OCI-LY3 (cell line): ENCODE results near the gene MACROD1.

Experiments
- EZH2phosphoT487 ChIP-seq: fragments of 200-600 bp; shearing (Covaris generic); IDR thresholded peaks from 2 replicates; pipeline ENCODE4 v1.6.1; 2018; ENCODE audit warnings: antibody characterized with exemption, mixed run types, low read depth
- TF ChIP-seq, protein P1 (sequence below): fragments of 200-600, 300-600 bp; sonication (generic); IDR thresholded peaks from 2 replicates; pipeline ENCODE4 v1.5.1; 2014; ENCODE audit warnings: antibody characterized with exemption, low read length, low read depth

DNA sequence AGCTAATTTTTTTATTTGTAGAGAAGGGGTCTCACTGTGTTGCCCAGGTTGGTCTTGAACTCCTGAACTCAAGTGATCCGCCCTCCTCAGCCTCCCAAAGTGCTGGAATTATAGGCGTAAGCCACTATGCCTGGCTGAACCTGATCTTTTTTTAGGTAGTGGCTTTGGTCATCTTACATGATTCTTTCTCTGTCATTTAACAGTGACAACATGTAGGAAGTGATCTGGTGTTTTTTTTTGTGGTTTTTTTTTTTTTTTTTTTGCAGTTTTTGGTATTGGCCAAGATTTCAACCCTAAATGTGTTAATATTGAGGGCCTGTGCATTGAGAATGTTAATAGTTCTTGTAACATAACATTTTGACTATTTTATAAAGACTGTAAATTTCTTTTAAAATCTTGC lies 32.6 kb upstream of the MACROD1 start:
- TF ChIP-seq EZH2phosphoT487 = no peak
- TF ChIP-seq, protein P1, sequence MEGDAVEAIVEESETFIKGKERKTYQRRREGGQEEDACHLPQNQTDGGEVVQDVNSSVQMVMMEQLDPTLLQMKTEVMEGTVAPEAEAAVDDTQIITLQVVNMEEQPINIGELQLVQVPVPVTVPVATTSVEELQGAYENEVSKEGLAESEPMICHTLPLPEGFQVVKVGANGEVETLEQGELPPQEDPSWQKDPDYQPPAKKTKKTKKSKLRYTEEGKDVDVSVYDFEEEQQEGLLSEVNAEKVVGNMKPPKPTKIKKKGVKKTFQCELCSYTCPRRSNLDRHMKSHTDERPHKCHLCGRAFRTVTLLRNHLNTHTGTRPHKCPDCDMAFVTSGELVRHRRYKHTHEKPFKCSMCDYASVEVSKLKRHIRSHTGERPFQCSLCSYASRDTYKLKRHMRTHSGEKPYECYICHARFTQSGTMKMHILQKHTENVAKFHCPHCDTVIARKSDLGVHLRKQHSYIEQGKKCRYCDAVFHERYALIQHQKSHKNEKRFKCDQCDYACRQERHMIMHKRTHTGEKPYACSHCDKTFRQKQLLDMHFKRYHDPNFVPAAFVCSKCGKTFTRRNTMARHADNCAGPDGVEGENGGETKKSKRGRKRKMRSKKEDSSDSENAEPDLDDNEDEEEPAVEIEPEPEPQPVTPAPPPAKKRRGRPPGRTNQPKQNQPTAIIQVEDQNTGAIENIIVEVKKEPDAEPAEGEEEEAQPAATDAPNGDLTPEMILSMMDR = no peak
